K562 (cell line): ENCODE data around the gene RNF114. TPM values are rescaled to one million over a fixed set of nuclear protein-coding genes. Genes with fewer than 3 reads are reported as not detected.

Experiments used
- HEY1 ChIP-seq: fragments of 250-450 bp; sonication (Bioruptor Pico); IDR thresholded peaks from 2 replicates; pipeline ENCODE4 v1.5.0; 2020; ENCODE audit warnings: mild to moderate bottlenecking, moderate library complexity, borderline replicate concordance
- YBX1 ChIP-seq: fragments of 450-650 bp; IDR thresholded peaks from 2 replicates; pipeline ENCODE4 v1.7.1; 2016; ENCODE audit warnings: mild to moderate bottlenecking
- ZNF696 ChIP-seq: fragments of 250-450 bp; sonication (Bioruptor Pico); conservative IDR thresholded peaks from 2 replicates; pipeline ENCODE4 v1.4.0; 2020; ENCODE audit warnings: mild to moderate bottlenecking, moderate library complexity
- ZNF830 ChIP-seq: fragments of 250-450 bp; sonication (Bioruptor Pico); IDR thresholded peaks from 2 replicates; pipeline ENCODE4 v1.5.0; 2021; ENCODE audit warnings: mild to moderate bottlenecking
- polyA plus RNA-seq, 8 experiments: library from polyadenylated mRNA; depleted of rRNA in 4 of 8; stranded (reverse) in 5 of 8; unstranded in 3 of 8; fragments of >200 nt; fragmentation: Nextera tagmentation in 2 of 8; fragmentation: Illumina TruSeq in 1 of 8; extraction: Ambion mirVana in 2 of 8; extraction: Trizol in 1 of 8; gene quantifications; 2 replicates each; pipeline versions ENCODE4 v1.2.1 to v1.2.3, GENCODE V29; 2011 to 2014; ENCODE audit warnings: inconsistent platforms in 1 of 8, missing spikeins in 1 of 8
- total RNA-seq, 7 experiments: library from RNA; depleted of rRNA in 6 of 7; stranded (reverse); fragments of >200 nt in 6 of 7; fragmentation: Illumina TruSeq in 2 of 7; extraction: Trizol in 2 of 7; gene quantifications; 2 replicates each; pipeline versions ENCODE4 v1.2.1 to v1.2.3, GENCODE V29; 2011 to 2021; ENCODE audit warnings: low replicate concordance in 1 of 7
- TF ChIP-seq, protein P1 (sequence below): fragments of 250-450 bp; sonication (Bioruptor Pico); IDR thresholded peaks from 2 replicates; pipeline ENCODE4 v1.4.0; 2020; ENCODE audit warnings: mild to moderate bottlenecking, moderate library complexity
- TF ChIP-seq, protein P2 (sequence below), 2 experiments: fragments of 450-650 bp; formaldehyde crosslinking in 1 of 2; IDR thresholded peaks; 2 replicates each; pipeline versions ENCODE4 v1.4.0 to v1.6.1; 2014 to 2020; ENCODE audit warnings: mild to moderate bottlenecking in 2 of 2, borderline replicate concordance in 1 of 2, low read depth in 1 of 2

RNF114 gene
- total and polyA plus RNA-seq, 9 of the 15 experiments (the other 6 are each of a cell fraction or from before 2014, with no cell fraction given), result 38.6 to 111 (median 62.6) TPM

DNA sequence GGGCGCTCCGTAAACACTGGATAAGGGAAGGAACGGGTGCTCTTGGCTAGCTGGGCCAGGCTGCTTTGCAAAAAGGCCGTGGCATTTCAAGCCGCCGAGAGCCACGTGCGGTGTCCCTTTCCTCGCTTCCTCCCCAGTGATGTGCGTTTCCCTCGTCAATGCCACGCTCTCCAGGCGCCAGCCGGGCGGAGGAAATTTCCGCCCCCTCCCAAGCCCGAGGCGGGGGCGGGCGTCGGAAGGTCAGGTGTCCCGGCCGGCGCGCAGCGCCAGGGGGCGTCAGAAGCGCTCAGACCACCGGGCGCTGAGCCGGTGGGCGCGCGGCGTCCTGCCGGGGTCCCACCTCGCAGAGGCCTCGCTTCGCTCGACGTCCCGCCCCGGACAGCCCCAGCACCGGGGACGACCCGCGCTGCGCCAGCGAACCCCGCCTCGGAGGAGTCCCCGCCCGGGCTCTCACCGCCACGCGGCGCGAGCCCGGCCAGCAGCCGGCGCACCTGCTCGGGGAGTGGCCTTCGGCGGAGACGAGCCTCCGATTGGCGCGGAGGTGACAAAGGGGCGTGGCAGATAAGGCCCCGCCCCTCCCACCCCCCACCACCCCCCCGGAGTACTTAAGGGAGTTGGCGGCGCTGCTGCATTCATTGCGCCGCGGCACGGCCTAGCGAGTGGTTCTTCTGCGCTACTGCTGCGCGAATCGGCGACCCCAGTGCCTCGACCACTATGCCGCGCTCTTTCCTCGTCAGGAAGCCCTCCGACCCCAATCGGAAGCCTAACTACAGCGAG is 46.3 kb downstream of the RNF114 start, which contains the start of gene SNAI1 (continued):
- TF ChIP-seq, protein P1, sequence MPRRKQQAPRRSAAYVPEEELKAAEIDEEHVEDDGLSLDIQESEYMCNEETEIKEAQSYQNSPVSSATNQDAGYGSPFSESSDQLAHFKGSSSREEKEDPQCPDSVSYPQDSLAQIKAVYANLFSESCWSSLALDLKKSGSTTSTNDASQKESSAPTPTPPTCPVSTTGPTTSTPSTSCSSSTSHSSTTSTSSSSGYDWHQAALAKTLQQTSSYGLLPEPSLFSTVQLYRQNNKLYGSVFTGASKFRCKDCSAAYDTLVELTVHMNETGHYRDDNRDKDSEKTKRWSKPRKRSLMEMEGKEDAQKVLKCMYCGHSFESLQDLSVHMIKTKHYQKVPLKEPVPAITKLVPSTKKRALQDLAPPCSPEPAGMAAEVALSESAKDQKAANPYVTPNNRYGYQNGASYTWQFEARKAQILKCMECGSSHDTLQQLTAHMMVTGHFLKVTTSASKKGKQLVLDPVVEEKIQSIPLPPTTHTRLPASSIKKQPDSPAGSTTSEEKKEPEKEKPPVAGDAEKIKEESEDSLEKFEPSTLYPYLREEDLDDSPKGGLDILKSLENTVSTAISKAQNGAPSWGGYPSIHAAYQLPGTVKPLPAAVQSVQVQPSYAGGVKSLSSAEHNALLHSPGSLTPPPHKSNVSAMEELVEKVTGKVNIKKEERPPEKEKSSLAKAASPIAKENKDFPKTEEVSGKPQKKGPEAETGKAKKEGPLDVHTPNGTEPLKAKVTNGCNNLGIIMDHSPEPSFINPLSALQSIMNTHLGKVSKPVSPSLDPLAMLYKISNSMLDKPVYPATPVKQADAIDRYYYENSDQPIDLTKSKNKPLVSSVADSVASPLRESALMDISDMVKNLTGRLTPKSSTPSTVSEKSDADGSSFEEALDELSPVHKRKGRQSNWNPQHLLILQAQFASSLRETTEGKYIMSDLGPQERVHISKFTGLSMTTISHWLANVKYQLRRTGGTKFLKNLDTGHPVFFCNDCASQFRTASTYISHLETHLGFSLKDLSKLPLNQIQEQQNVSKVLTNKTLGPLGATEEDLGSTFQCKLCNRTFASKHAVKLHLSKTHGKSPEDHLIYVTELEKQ, result no peak
- TF ChIP-seq, protein P2, sequence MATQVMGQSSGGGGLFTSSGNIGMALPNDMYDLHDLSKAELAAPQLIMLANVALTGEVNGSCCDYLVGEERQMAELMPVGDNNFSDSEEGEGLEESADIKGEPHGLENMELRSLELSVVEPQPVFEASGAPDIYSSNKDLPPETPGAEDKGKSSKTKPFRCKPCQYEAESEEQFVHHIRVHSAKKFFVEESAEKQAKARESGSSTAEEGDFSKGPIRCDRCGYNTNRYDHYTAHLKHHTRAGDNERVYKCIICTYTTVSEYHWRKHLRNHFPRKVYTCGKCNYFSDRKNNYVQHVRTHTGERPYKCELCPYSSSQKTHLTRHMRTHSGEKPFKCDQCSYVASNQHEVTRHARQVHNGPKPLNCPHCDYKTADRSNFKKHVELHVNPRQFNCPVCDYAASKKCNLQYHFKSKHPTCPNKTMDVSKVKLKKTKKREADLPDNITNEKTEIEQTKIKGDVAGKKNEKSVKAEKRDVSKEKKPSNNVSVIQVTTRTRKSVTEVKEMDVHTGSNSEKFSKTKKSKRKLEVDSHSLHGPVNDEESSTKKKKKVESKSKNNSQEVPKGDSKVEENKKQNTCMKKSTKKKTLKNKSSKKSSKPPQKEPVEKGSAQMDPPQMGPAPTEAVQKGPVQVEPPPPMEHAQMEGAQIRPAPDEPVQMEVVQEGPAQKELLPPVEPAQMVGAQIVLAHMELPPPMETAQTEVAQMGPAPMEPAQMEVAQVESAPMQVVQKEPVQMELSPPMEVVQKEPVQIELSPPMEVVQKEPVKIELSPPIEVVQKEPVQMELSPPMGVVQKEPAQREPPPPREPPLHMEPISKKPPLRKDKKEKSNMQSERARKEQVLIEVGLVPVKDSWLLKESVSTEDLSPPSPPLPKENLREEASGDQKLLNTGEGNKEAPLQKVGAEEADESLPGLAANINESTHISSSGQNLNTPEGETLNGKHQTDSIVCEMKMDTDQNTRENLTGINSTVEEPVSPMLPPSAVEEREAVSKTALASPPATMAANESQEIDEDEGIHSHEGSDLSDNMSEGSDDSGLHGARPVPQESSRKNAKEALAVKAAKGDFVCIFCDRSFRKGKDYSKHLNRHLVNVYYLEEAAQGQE (IDR thresholded peaks at IDR 0.05; ENCODE audit: borderline replicate concordance), result peak; percentile 85
- TF ChIP-seq, protein P2 (CRISPR knock-in tag; IDR thresholded peaks at IDR 0.05; ENCODE audit: low read depth), result no peak
- TF ChIP-seq HEY1 (CRISPR knock-in tag) (0 out of 2 replicates have a peak, but pooled peaks have one; percentile 3), YBX1 (no peak), ZNF830 (no peak), ZNF696 (no peak)
- TF ChIP-seq, all 486 proteins: peak for 190
